HFF-Myc (cell line): ENCODE data around the gene TMEM132D.

Experiments
- DNase-seq: peaks from one replicate; pipeline ENCODE4 v3.0.0-alpha.2; 2011; ENCODE audit warnings: low read depth; ENCODE audit errors: extremely low read depth
- H3K4me3 ChIP-seq: replicated peaks from 2 replicates; pipeline ENCODE4 v1.5.1; 2011; ENCODE audit warnings: low read depth, mild to moderate bottlenecking, control low read depth, low read length
- TF ChIP-seq, protein P1 (sequence below): IDR thresholded peaks from 2 replicates; pipeline ENCODE4 v1.5.1; 2012; ENCODE audit warnings: mild to moderate bottlenecking, low read depth, low read length, control low read depth; ENCODE audit errors: missing control alignments

TMEM132D gene

DNA sequence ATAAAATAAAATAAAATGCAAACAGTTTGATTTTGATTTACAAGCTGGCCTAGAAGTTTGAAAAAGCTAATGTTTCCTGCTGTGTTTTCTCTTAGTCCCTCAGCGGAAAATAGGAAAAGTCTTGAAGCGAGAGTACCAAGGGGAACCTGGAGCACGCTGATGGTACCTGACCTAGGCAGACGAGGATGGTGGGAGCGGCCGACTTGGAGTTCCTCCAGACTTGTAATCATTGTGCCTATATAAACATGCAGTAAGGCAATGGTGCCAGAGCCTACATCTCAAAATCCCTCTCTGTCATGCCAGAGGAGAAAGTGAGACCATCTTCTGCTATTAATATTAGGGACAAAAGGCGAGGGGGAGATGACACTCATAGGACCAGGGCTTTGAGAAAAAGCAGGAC is 371.7 kb downstream of the TMEM132D start:
- DNase-seq, result no peak
- TF ChIP-seq, protein P1, sequence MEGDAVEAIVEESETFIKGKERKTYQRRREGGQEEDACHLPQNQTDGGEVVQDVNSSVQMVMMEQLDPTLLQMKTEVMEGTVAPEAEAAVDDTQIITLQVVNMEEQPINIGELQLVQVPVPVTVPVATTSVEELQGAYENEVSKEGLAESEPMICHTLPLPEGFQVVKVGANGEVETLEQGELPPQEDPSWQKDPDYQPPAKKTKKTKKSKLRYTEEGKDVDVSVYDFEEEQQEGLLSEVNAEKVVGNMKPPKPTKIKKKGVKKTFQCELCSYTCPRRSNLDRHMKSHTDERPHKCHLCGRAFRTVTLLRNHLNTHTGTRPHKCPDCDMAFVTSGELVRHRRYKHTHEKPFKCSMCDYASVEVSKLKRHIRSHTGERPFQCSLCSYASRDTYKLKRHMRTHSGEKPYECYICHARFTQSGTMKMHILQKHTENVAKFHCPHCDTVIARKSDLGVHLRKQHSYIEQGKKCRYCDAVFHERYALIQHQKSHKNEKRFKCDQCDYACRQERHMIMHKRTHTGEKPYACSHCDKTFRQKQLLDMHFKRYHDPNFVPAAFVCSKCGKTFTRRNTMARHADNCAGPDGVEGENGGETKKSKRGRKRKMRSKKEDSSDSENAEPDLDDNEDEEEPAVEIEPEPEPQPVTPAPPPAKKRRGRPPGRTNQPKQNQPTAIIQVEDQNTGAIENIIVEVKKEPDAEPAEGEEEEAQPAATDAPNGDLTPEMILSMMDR, result no peak
- no peak overlapping the region for H3K4me3 ChIP-seq

DNA sequence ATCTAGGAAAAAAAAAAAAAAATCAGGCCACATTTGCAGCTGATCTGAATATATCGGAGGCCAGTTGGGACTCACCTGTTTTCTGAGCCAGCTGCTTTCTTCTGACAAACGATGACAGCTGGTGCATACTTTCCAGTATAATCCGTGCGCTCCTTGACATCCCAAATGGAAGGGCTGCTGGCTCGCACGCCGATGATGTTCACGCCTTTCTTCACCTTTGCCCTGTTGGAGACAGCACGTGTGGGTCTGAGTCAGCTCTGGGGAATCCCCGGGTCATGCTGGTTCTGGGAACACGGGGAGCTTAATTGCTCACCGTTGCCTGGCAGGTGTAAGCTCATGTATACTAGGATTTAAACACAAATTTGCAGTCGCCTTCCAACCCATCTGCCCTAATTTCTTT is 372.8 kb downstream of the TMEM132D start:
- TF ChIP-seq, protein P1, result no peak
- DNase-seq, result no peak
- H3K4me3 ChIP-seq, result no peak overlapping the region

DNA sequence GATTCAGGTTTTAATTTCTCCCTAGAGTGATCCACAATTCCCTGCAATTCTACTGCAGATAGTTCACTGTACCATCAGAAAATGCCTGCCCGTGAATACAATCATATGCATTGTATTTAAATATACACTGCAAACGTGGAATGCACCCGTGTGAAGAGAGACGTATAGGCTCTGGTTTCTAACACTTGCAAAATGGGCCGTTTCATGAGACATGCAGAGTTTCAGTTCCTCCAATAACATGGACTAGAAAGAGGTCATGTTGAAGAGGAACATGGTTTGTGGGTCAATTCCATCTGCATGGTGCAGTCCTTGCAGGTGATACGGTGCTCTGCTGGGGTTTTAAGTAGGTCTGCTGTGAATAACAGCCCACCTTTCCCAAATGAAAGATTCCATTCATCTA is 373.3 kb downstream of the TMEM132D start:
- no peak overlapping the region for H3K4me3 ChIP-seq
- no peak for DNase-seq
- TF ChIP-seq, protein P1, result no peak

DNA sequence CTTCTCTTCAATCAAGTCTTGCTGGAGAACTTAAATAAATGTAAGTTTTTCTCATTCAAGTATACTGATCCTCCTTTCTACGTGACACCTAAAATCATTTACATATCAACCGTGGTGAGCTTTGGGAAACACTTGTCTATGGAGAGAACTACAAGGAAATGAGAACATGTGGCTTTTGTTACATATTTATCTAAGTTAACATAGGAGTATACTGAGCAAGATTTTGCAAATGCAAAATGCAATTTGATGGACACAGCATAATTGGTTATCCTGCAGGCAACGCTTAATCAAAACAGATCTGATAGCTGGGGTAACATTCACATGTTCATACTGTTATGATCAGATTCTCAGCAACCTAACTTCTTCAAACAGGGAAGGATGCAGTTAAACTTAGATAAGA is 376.3 kb downstream of the TMEM132D start:
- DNase-seq, result no peak
- TF ChIP-seq, protein P1, result no peak
- H3K4me3 ChIP-seq, result no peak overlapping the region

DNA sequence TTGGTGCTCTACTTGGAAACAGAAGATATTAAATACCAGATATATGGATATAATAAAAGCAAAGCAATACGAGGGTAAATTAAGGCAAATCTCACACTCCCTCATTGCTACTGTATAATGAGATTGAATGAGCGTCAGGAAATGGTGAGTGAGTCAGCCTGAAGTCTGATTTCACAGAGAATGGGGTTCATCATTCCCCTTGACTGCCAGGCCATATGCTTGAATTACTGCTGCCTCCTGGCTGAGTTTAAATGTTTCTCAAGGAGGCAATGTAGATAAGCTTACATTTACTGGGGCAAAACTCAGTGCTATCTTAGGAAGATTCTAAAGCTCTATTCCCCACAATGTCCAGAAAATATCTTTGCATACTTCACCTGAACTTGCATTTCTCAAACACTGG is 380.2 kb downstream of the TMEM132D start:
- TF ChIP-seq, protein P1, result no peak
- no peak overlapping the region for H3K4me3 ChIP-seq
- DNase-seq, result no peak

DNA sequence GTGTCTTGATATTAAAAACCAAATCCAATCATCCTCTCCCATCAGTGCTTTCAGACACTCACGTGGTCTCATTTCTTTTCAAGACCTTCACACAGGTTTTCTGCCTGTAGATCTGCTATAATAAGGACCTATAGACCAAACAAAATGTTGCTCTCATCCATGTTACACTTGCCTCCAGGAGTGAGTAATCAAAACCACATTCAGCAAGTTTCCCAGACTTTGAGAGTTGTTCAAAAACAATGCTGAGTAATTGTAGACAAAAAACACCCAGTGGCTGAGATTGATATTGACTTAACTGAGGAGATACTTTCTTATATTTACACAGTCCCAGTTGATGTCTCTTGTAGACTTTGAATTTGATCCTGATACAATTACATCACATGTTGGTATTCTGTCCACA is 383.1 kb downstream of the TMEM132D start:
- TF ChIP-seq, protein P1, result no peak
- H3K4me3 ChIP-seq, result no peak overlapping the region
- DNase-seq, result no peak

DNA sequence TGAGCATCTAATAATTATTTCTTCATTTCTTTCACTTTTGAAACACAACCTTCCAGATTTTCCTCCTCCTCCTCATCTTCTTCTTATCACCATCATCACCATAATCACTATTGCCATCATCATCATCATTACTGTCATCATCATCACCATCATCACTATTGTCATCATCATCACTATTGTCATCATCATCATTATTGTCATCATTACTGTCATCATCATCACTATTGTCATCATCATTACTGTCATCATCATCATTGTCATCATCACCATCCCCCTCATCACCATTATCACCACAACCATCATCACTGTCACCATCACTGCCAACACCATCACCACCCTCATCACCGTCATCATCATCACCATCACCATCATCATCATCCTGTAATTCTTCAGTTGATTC is 400.0 kb downstream of the TMEM132D start:
- TF ChIP-seq, protein P1, result no peak
- H3K4me3 ChIP-seq, result no peak overlapping the region
- DNase-seq, result no peak
